A549 (cell line): Measurements from ENCODE around the gene DLX6. TPM values are rescaled to one million over a fixed set of nuclear protein-coding genes. Genes with fewer than 3 reads are reported as not detected.

Source experiments
- ATAC-seq, 2 experiments: fragments of 200-7000 bp in 1 of 2; fragments of >200 bp in 1 of 2; cut with Nextera tagmentation in 1 of 2; cut with Tn5 transposase in 1 of 2; 3 replicates each; pipeline versions ENCODE4 v1.8.0 to v1.9.1; 2018 to 2020; ENCODE audit warnings: mild to moderate bottlenecking in 1 of 2, moderate library complexity in 1 of 2
- CTCF ChIA-PET: fragments of 300-600 bp; sonication (Branson Sonifier 250); formaldehyde crosslinking; extraction: SDS; loops from one replicate; lab custom pipeline; 2021; ENCODE audit warnings: antibody characterized with exemption, inconsistent platforms; lab: Yijun Ruan, JAX
- POLR2A ChIA-PET: fragments of 350-600 bp; formaldehyde crosslinking; extraction: SDS; loops from one replicate; lab custom pipeline; 2021; ENCODE audit warnings: antibody characterized with exemption, inconsistent platforms; lab: Yijun Ruan, JAX
- DNase-seq, 2 experiments: peaks; one replicate each; pipeline versions ENCODE4 v3.0.0 to v3.0.0-alpha.2; 2011 to 2016; ENCODE audit warnings: low read depth in 1 of 2, low spot score in 1 of 2
- FAIRE-seq: peaks from 2 replicates; lab custom pipeline; 2011; peaks lifted over from hg19 to GRCh38; lab: Jason Lieb, UNC
- H3K27ac ChIP-seq, 2 experiments: fragments of >200 bp; sonication (Bioruptor Twin); formaldehyde crosslinking; 3 replicates each; pipeline ENCODE4 v1.5.1; 2016 to 2017
- H3K4me1 ChIP-seq: fragments of >200 bp; sonication (Bioruptor Twin); formaldehyde crosslinking; 3 replicates; pipeline ENCODE4 v1.6.1; 2016
- H3K4me2 ChIP-seq: fragments of >200 bp; sonication (Bioruptor Twin); formaldehyde crosslinking; 3 replicates; pipeline ENCODE4 v1.6.1; 2016
- H3K4me3 ChIP-seq: fragments of >200 bp; sonication (Bioruptor Twin); formaldehyde crosslinking; 3 replicates; pipeline ENCODE4 v1.5.1; 2016
- H3K9me3 ChIP-seq: fragments of >200 bp; sonication (Bioruptor Twin); formaldehyde crosslinking; 3 replicates; pipeline ENCODE4 v1.6.1; 2016
- BCL3 ChIP-seq: fragments of >200 bp; sonication (Bioruptor Twin); formaldehyde crosslinking; IDR thresholded peaks from 3 replicates; pipeline ENCODE4 v1.6.1; 2016
- BHLHE40 ChIP-seq: IDR thresholded peaks from 2 replicates; pipeline ENCODE4 v1.6.1; 2012; ENCODE audit warnings: low read depth, low read length, inconsistent platforms
- CHD2 ChIP-seq: fragments of 150-350 bp; IDR thresholded peaks from 2 replicates; pipeline ENCODE4 v1.6.1; 2014; ENCODE audit warnings: low read length; ENCODE audit not compliant: partially characterized antibody
- CHD4 ChIP-seq: fragments of 200-600 bp; sonication (generic); IDR thresholded peaks from 2 replicates; pipeline ENCODE4 v1.6.1; 2016; ENCODE audit warnings: antibody characterized with exemption, mild to moderate bottlenecking, borderline replicate concordance
- EP300 ChIP-seq, 2 experiments: fragments of >200 bp; sonication (Bioruptor Twin); formaldehyde crosslinking; IDR thresholded peaks; 2 replicates in 1 of 2; 3 replicates in 1 of 2; pipeline ENCODE4 v1.6.1; 2016 to 2017
- FOSB ChIP-seq: fragments of 250-450 bp; sonication (Bioruptor Pico); IDR thresholded peaks from 2 replicates; pipeline ENCODE4 v1.5.0; 2020; ENCODE audit warnings: mild to moderate bottlenecking, moderate library complexity
- GATA3 ChIP-seq: IDR thresholded peaks from 2 replicates; pipeline ENCODE4 v1.6.1; 2012; ENCODE audit warnings: borderline replicate concordance
- HES2 ChIP-seq: fragments of >200 bp; sonication (Bioruptor Twin); formaldehyde crosslinking; IDR thresholded peaks from 2 replicates; pipeline ENCODE4 v1.6.1; 2016
- HOXA7 ChIP-seq: fragments of 250-450 bp; sonication (Bioruptor Pico); IDR thresholded peaks from 2 replicates; pipeline ENCODE4 v1.5.0; 2020; ENCODE audit warnings: mild to moderate bottlenecking, moderate library complexity
- HOXB13 ChIP-seq: fragments of 250-450 bp; sonication (Bioruptor Pico); IDR thresholded peaks from 2 replicates; pipeline ENCODE4 v1.5.0; 2020; ENCODE audit warnings: low read depth, mild to moderate bottlenecking, moderate library complexity
- HOXB5 ChIP-seq: fragments of 250-450 bp; sonication (Bioruptor Pico); IDR thresholded peaks from 2 replicates; pipeline ENCODE4 v1.5.0; 2020; ENCODE audit warnings: mild to moderate bottlenecking, moderate library complexity
- KDM1A ChIP-seq: fragments of 200-600 bp; sonication (generic); IDR thresholded peaks from 2 replicates; pipeline ENCODE4 v1.6.1; 2016; ENCODE audit warnings: low read depth, mild to moderate bottlenecking
- KDM5A ChIP-seq: fragments of 200-600 bp; sonication (generic); IDR thresholded peaks from 2 replicates; pipeline ENCODE4 v1.6.1; 2016; ENCODE audit warnings: antibody characterized with exemption, mild to moderate bottlenecking
- MAFK ChIP-seq: fragments of 450-650 bp; IDR thresholded peaks from 2 replicates; pipeline ENCODE4 v1.6.1; 2014; ENCODE audit not compliant: partially characterized antibody
- MAX ChIP-seq: IDR thresholded peaks from 2 replicates; pipeline ENCODE4 v1.6.1; 2012
- NFE2L2 ChIP-seq: fragments of 150-350 bp; conservative IDR thresholded peaks from 2 replicates; pipeline ENCODE4 v1.6.1; 2014; ENCODE audit warnings: low read length
- NR3C1 ChIP-seq: fragments of >200 bp; sonication (Bioruptor Twin); formaldehyde crosslinking; IDR thresholded peaks from 3 replicates; pipeline ENCODE4 v1.6.1; 2017
- RAD21 ChIP-seq, 2 experiments: fragments of >200 bp in 1 of 2; sonication (Bioruptor Twin) in 1 of 2; formaldehyde crosslinking in 1 of 2; IDR thresholded peaks in 1 of 2; conservative IDR thresholded peaks in 1 of 2; 2 replicates in 1 of 2; 3 replicates in 1 of 2; pipeline ENCODE4 v1.6.1; 2012 to 2018; ENCODE audit warnings: inconsistent platforms in 1 of 2
- RCOR1 ChIP-seq: fragments of 150-350 bp; IDR thresholded peaks from 2 replicates; pipeline ENCODE4 v1.6.1; 2014; ENCODE audit warnings: antibody characterized with exemption, low read length, low read depth
- SREBF2 ChIP-seq: fragments of 450-650 bp; IDR thresholded peaks from 2 replicates; pipeline ENCODE4 v1.6.1; 2014; ENCODE audit warnings: mild to moderate bottlenecking, moderate library complexity
- TP53 ChIP-seq: fragments of 250-450 bp; sonication (Bioruptor Pico); IDR thresholded peaks from 2 replicates; pipeline ENCODE4 v1.5.0; 2021; ENCODE audit warnings: mild to moderate bottlenecking, moderate library complexity
- ZFP36 ChIP-seq: fragments of 450-650 bp; IDR thresholded peaks from 2 replicates; pipeline ENCODE4 v1.6.1; 2014; ENCODE audit warnings: borderline replicate concordance; ENCODE audit not compliant: partially characterized antibody
- WGBS: methylation state at CpG from one replicate; pipeline ENCODE4 v1.1.6; 2017; ENCODE audit errors: missing lambda C conversion rate; 5-methylcytosine and 5-hydroxymethylcytosine counted together
- polyA plus RNA-seq, 4 experiments: library from polyadenylated mRNA; depleted of rRNA in 3 of 4; stranded (reverse); fragments of >200 nt; fragmentation: RNase III in 1 of 4; extraction: RNeasy Plus Mini Kit Qiagen cat#74134 plus additional on column Dnase treatment in 1 of 4; gene quantifications; 2 replicates in 3 of 4; 3 replicates in 1 of 4; pipeline ENCODE4 v1.2.3, GENCODE V29; 2011 to 2017
- TF ChIP-seq, protein P1 (sequence below): fragments of 450-650 bp; IDR thresholded peaks from 2 replicates; pipeline ENCODE4 v1.6.1; 2014; ENCODE audit warnings: antibody characterized with exemption

The DLX6 gene
- polyA plus RNA-seq, 2 of the 4 experiments (the other 2 are of a cell fraction): not detected

GRCh38 chr7:97009753-97010732 is 4.7 kb downstream of the DLX6 start:
- no peak overlapping the region for H3K4me2 ChIP-seq
- 35% methylated on average over 18 of the region's 18 CpGs for WGBS
- 0 out of 3 replicates have a peak, but pooled peaks cover 3% of the 10 kb centered on the region for H3K9me3 ChIP-seq
- ChIA-PET POLR2A (no interaction called here), CTCF (no interaction called here)
- FAIRE-seq: no peak
- H3K4me1 ChIP-seq: 0 out of 3 replicates have a peak, but pooled peaks cover under 1% of the 10 kb centered on the region
- no peak for DNase-seq
- ATAC-seq: no peak
- no peak overlapping the region for H3K27ac ChIP-seq
- TF ChIP-seq MAFK (no peak), FOSB (no peak), KDM1A (no peak), GATA3 (no peak), HOXA7 (CRISPR knock-in tag) (no peak), HES2 (no peak), NFE2L2 (no peak), TP53 (no peak), SREBF2 (no peak), CHD2 (no peak), HOXB13 (no peak), EP300 (IDR thresholded peaks at IDR 0.05) (no peak), BHLHE40 (no peak), HOXB5 (CRISPR knock-in tag) (no peak), NR3C1 (no peak), ZFP36 (no peak), CHD4 (no peak), RCOR1 (no peak), KDM5A (no peak)
- TF ChIP-seq, protein P1, sequence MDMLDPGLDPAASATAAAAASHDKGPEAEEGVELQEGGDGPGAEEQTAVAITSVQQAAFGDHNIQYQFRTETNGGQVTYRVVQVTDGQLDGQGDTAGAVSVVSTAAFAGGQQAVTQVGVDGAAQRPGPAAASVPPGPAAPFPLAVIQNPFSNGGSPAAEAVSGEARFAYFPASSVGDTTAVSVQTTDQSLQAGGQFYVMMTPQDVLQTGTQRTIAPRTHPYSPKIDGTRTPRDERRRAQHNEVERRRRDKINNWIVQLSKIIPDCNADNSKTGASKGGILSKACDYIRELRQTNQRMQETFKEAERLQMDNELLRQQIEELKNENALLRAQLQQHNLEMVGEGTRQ: no peak
- H3K4me3 ChIP-seq: no peak overlapping the region

- ATAC-seq (no peak), FAIRE-seq (no peak), DNase-seq (no peak)
- Histone ChIP-seq H3K4me2 (no peak overlapping the region), H3K9me3 (0 out of 3 replicates have a peak, but pooled peaks cover 3% of the 10 kb centered on the region), H3K27ac (no peak overlapping the region), H3K4me1 (peaks cover under 1% of the 10 kb centered on the region; the same call in 1 of the 3 replicates), H3K4me3 (no peak overlapping the region)
- 4% methylated on average over 1 of the region's 1 CpG for WGBS
- TF ChIP-seq RAD21 (conservative IDR thresholded peaks at IDR 0.05 in 1 of 2, IDR thresholded peaks at IDR 0.05 in 1 of 2) (no peak), BCL3 (no peak), MAX (no peak)
- ChIA-PET POLR2A (no interaction called here), CTCF (no interaction called here)
Observed at GRCh38 chr7:97011104-97011503, 5.8 kb downstream of the DLX6 start.
